GM12875 (cell line): ENCODE results near the gene ZBED5.

Experiments
- H3K4me3 ChIP-seq: one replicate; pipeline ENCODE4 v1.5.1; 2011; ENCODE audit warnings: low read depth, low read length, control low read depth
- TF ChIP-seq, protein P1 (sequence below): IDR thresholded peaks from 2 replicates; pipeline ENCODE4 v1.5.1; 2011; ENCODE audit warnings: low read depth, mild to moderate bottlenecking, control low read depth, inconsistent platforms, low read length, moderate library complexity, borderline replicate concordance; ENCODE audit not compliant: insufficient read depth

Gene ZBED5

DNA sequence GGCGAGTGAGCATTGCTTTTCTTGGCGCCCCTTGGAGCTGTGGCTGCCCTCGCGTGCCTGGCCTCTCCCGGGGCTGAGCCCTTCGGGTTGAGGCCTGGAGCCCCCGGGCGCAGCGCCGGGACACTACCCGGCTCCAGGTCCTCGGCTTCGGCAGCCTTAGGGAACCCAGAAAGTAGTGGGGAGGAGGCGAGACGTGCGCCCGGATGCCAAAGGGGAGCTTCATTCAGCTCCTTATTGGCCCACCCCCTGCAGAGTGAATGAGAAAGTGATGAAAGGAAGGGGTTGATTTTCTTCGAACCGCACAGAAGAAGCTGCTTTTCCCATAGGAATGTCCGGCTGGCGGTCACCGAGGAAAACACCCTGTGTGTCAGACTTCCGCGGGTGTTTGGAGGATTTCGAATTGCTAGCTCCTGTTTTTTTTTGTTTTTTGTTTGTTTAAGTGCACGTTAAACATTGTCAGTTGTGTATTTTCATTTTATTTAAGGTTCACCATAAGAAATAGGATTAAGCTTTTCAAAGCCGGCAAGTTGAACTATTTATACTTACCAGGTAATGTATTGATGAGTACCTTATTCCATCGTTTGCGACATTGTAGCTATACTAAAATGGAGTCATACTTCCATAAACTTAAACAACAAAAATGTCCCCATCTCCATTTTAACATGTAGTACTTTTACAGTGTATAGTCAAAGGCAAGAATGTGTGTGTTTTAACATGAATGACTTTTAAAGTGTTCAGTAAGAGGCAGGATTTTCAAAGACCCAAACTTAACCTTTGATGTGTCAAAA, 48.3 kb downstream of the ZBED5 start:
- peak overlapping the region; percentile 85 for H3K4me3 ChIP-seq
- TF ChIP-seq, protein P1, sequence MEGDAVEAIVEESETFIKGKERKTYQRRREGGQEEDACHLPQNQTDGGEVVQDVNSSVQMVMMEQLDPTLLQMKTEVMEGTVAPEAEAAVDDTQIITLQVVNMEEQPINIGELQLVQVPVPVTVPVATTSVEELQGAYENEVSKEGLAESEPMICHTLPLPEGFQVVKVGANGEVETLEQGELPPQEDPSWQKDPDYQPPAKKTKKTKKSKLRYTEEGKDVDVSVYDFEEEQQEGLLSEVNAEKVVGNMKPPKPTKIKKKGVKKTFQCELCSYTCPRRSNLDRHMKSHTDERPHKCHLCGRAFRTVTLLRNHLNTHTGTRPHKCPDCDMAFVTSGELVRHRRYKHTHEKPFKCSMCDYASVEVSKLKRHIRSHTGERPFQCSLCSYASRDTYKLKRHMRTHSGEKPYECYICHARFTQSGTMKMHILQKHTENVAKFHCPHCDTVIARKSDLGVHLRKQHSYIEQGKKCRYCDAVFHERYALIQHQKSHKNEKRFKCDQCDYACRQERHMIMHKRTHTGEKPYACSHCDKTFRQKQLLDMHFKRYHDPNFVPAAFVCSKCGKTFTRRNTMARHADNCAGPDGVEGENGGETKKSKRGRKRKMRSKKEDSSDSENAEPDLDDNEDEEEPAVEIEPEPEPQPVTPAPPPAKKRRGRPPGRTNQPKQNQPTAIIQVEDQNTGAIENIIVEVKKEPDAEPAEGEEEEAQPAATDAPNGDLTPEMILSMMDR, result no peak

DNA sequence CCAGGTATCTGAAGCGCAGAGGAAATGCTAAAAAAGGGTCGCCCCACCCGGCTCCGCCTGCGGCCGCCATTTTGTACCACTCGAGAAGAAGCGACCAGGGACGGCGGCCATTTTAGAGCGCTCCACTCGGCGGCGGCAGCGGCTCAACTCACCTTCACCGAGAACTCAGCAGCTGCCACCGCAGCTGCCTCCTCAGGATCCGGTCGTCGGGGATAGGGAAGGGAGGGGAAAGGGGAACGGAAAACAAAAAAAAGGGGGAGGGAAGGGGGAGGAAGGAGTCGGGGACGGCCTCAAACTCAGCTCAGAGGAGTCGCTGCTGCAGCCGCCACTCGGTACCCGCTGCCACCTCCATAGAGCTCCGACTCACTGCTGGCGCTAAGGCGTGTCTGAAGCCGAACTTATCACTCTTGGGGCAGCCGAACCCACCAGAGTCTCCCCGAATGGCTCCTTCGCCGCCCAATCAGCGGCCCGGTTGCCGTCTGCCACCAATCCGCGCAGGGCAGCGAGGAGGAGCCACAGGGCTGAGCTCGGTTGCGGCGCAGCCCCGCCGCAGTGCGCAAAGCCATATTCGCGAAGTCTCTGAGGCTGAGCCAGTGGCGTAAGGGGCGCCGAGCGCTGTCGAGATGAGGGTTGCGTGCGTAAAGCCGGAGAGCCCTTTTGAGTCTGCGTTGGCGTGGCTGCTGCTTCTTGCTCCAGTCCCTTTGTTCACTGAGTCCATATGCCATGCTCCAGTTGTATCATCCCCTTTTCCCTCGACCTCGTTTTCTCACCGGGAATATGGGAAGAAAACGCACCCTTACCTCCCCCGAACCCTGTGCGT, 49.1 kb downstream of the ZBED5 start, which contains the start of gene EIF4G2:
EIF4G2 (minus strand) TSS at position 374 of the 820 bp plus-strand sequence.
- peak within 1 kb of the TSS; percentile 99 for H3K4me3 ChIP-seq
- TF ChIP-seq, protein P1, result no peak

DNA sequence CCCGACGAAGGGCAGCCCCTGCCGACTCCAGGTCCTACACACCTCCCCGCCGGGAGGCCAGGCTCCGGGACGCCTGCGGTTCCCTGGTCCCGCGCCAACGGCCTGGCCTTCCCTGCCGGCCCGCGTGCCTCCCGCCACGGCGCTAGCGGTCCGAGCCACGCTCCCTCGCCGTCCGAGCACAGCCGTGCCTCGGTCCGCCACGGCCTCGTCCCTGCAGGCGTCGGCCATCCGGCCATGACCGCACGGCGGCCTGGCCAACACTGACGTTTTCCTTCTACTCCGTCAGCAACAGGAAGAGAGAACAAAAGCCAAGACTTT, 49.7 kb downstream of the ZBED5 start:
- H3K4me3 ChIP-seq, result peak overlapping the region; percentile 99
- TF ChIP-seq, protein P1, result no peak

DNA sequence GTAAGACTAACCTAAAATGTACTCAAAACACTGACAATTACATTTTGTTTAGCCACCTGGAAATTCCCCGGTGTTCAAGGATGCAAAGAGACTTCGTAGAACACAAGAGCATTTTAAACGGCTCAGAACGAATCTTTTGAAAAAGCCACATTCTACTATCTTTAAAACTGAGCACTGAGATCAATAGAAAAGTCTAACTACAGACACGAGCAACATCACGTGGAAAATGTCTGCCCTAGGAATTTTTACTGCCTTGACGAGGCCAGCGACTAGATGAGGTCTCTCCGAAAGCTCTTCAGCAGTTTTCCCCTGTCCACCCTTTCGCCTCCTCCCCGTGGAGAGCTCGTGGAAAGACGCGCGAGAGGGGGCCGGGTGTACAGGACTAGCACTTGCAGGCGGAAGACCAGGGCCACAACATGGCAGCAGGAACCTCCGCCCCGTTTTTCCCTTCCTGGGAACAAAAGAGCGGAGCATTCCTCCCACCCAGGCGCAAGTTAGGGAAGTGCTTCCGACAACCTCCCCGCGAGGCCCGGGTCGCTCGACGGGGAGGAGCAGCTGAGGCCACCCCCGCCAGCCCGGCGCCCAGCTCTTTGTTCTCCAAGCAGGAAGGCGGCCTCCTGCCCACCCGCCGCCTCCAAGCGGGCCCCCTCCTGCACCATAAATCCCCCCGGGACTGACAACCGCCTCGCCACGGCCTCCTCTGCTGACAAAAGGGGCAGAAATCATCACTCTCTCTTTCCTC, 50.2 kb downstream of the ZBED5 start:
- TF ChIP-seq, protein P1, result no peak
- peak overlapping the region; percentile 99 for H3K4me3 ChIP-seq

DNA sequence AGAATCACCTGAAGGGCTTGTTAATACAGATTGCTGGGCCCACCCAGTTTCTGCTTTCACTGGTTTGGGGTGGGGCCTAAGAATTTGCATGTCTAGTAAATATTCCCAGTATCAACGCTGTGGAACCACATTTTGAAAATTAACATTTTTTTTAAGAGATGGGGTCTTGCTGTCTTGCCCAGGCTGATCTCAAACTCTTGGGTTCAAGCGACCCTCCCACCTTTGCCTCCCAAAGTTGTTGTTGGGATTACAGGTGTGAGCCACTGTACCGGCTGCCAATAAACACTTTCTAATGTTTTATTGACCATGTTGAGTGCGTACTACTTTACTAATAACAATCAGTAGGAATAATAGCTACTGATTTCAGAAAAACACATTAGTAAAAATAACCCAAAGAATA, 51.6 kb downstream of the ZBED5 start:
- TF ChIP-seq, protein P1, result no peak
- H3K4me3 ChIP-seq, result no peak overlapping the region

DNA sequence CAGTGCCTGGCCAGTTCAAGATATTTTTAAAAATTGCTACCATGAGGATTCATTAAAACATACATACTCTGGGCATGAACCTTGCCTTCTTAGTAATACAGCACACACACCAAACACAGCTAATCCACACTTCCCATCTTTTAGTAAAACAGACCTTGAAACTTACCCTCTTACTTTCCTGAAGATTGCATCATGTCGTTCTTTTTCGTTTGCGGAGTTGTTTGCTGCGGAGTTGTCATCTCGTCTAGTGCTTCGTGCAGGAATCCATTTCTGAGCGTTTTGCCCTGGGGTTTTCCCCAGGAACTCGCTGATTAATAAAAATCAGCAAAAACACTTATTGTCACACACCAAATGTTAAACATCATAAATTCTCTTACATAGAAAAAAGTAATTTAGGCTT, 52.1 kb downstream of the ZBED5 start:
- H3K4me3 ChIP-seq, result no peak overlapping the region
- TF ChIP-seq, protein P1, result no peak
